Upper lobe of left lung (tissue), 4 donors: Measurements from ENCODE around the gene ACACA.

Experiments used
- CTCF ChIP-seq, 6 experiments: fragments of 450-650 bp in 4 of 6; fragments of 200-600 bp in 2 of 6; sonication (generic) in 2 of 6; IDR thresholded peaks; one replicate each; pipeline ENCODE4 v1.5.1; 2016 to 2019; ENCODE audit warnings: antibody characterized with exemption in 6 of 6
- POLR2A ChIP-seq, 4 donors: fragments of 450-650 bp; IDR thresholded peaks; one replicate each; pipeline ENCODE4 v1.5.1; 2016 to 2017; ENCODE audit warnings: antibody characterized with exemption in 4 of 4, mild to moderate bottlenecking in 2 of 4
- POLR2AphosphoS5 ChIP-seq, 2 donors: sonication (generic); formaldehyde crosslinking; IDR thresholded peaks; one replicate each; pipeline ENCODE4 v1.5.1; 2017; ENCODE audit warnings: antibody characterized with exemption in 2 of 2

GRCh38 chr17:37062021-37062420 lies 344.6 kb downstream of the ACACA start:
- TF ChIP-seq CTCF (IDR thresholded peaks at IDR 0.05) (no peak), POLR2AphosphoS5 (IDR thresholded peaks at IDR 0.05) (no peak), POLR2A (IDR thresholded peaks at IDR 0.05) (no peak)
